ENCODE measurements around the gene SGCE.

SGCE gene

GRCh38 chr7:94562525-94562924 lies 93.4 kb downstream of the SGCE start:
- no peak for DNase-seq

GRCh38 chr7:94561841-94562514 lies 94.0 kb downstream of the SGCE start:
- DNase-seq, result no peak

GRCh38 chr7:94559972-94560371 lies 96.0 kb downstream of the SGCE start:
- no peak for DNase-seq

- DNase-seq, result no peak
These were observed 98.7 kb downstream of the SGCE start for GRCh38 chr7:94557215-94557614.

GRCh38 chr7:94556028-94556427 lies 99.9 kb downstream of the SGCE start:
- DNase-seq, result no peak

GRCh38 chr7:94547126-94547525 lies 108.8 kb downstream of the SGCE start:
- DNase-seq, result no peak

- DNase-seq, result no peak
These were observed 115.5 kb downstream of the SGCE start for GRCh38 chr7:94540428-94540827.

All from cortex of kidney (tissue), 1 donor.